GM23248 (cell line): ENCODE data around the gene STK33.

Source experiments
- EZH2 ChIP-seq: fragments of 200-600 bp; sonication (generic); IDR thresholded peaks from 2 replicates; pipeline ENCODE4 v1.6.1; 2018; ENCODE audit warnings: antibody characterized with exemption, mild to moderate bottlenecking; ENCODE audit not compliant: insufficient read depth, poor library complexity, severe bottlenecking
- EZH2phosphoT487 ChIP-seq: fragments of 200-600 bp; sonication (generic); IDR thresholded peaks from 2 replicates; pipeline ENCODE4 v1.6.1; 2018; ENCODE audit warnings: antibody characterized with exemption, moderate library complexity, mild to moderate bottlenecking, low read depth; ENCODE audit not compliant: insufficient read depth

DNA sequence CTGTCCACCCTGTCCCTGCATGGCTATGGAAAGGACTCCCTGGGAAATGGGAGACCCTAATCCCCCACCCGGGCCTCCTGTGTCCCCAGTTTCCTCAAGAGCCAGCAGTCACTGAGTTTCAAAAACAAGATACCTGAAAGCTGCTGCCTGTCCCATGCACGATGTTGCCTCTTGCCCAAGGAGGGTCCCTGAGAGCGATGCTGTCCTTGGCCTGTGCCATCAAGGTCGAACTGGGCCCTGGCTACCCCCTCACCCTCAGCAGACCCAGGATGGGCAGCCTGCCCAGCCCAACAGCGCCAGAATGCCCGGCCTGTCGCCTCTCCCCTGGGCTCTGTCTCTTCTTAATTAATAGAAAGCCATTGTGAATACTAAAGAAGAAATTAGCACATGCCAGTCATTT lies 225.8 kb downstream of the STK33 start:
- no peak for TF ChIP-seq EZH2
- no peak for TF ChIP-seq EZH2phosphoT487
